ENCODE measurements around the gene KRTAP13-2.

DNA sequence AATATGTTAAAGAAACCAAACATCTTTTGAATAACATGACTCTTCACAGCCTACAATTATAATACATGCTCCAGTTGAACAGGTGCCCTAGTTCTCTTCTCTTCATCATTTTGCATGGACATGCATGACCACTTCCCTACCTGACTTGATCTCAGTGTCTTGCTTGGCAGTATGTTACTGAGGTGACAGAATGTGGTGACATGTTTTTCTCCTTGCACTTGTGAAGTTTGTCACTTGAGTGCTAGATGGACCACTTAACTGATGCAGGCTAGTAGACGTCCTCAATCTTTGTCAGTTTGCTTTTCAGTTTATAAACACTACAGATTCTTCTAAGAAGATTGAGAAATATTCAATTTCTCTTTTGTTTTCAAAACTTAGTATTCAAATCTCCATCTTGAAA is 10.1 kb upstream of the KRTAP13-2 start:
- TF ChIP-seq, protein P1, sequence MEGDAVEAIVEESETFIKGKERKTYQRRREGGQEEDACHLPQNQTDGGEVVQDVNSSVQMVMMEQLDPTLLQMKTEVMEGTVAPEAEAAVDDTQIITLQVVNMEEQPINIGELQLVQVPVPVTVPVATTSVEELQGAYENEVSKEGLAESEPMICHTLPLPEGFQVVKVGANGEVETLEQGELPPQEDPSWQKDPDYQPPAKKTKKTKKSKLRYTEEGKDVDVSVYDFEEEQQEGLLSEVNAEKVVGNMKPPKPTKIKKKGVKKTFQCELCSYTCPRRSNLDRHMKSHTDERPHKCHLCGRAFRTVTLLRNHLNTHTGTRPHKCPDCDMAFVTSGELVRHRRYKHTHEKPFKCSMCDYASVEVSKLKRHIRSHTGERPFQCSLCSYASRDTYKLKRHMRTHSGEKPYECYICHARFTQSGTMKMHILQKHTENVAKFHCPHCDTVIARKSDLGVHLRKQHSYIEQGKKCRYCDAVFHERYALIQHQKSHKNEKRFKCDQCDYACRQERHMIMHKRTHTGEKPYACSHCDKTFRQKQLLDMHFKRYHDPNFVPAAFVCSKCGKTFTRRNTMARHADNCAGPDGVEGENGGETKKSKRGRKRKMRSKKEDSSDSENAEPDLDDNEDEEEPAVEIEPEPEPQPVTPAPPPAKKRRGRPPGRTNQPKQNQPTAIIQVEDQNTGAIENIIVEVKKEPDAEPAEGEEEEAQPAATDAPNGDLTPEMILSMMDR (conservative IDR thresholded peaks at IDR 0.05; ENCODE audit: low read depth in 2 of 2), result no peak
- no peak for TF ChIP-seq EZH2 (IDR thresholded peaks at IDR 0.05; ENCODE audit: low read depth, unreplicated experiment)

Data from GM23338 (cell line).